ENCODE data around the gene KRTAP10-8.

- no peak for TF ChIP-seq CTCF (IDR thresholded peaks at IDR 0.05)
- no peak for TF ChIP-seq ZFX (IDR thresholded peaks at IDR 0.05; ENCODE audit: borderline replicate concordance)
Observed at GRCh38 chr21:44579056-44579832, 32.6 kb upstream of the KRTAP10-8 start.

Data from 22Rv1 (cell line).